Left colon (tissue), 2 donors: Measurements from ENCODE around the gene ZNF467. TPM values are rescaled to one million over a fixed set of nuclear protein-coding genes. Genes with fewer than 3 reads are reported as not detected.
A peak's percentile ranks its signal among the peaks of the same experiment; 100 is the strongest.

Experiments used
- ATAC-seq: fragments of 200-7000 bp; cut with Tn5 transposase; one replicate; pipeline ENCODE4 v1.9.1; 2020; ENCODE audit warnings: mild to moderate bottlenecking, moderate library complexity
- DNase-seq, 2 donors: peaks; one replicate each; pipeline ENCODE4 v3.0.0-alpha.2; 2020
- intact Hi-C, 2 donors: fragments of 100-400 bp; cut with DNase I in 1 of 2; cut with micrococcal nuclease in 1 of 2; formaldehyde crosslinking; loops; one replicate each; pipeline versions ENCODE4 v1.11.2 to v1.14.0; 2022; cut with DNase I, micrococcal nuclease
- long read RNA-seq: library from polyadenylated mRNA; unstranded; transcript quantifications from one replicate; pipeline ENCODE4 v2.0.0, GENCODE V29; 2021
- total RNA-seq, 2 donors: library from RNA; stranded (reverse); fragmentation: NEBNext Ultra II Directional; extraction: Animal tissue kit (Norgen Biotek cat#: 25700); gene quantifications; one replicate each; pipeline ENCODE4 v1.2.1, GENCODE V29; 2021
- donor health status: DM: no; HTN: no; CAD: no.
- donor health status: DM: yes; HTN: yes; CAD: no.

The ZNF467 gene
- 1 to 10 TPM; 1.5 to 6.0 TPM for total RNA-seq
- long read RNA-seq, partial matches to known transcripts = 0 of 6 reads
- long read RNA-seq, other reads (novel, unspliced or antisense) = 6 of 6 reads

- DNase-seq (peak; percentile 67 to 69), ATAC-seq (no peak)
- intact Hi-C loops = no loop called here
These were observed at the start of gene ZNF467 for GRCh38 chr7:149773446-149774236. Gene ZNF467 (minus strand): TSS chr7:149773588. CDS start chr7:149771032, 2,556 bp downstream.

- DNase-seq = no peak
- intact Hi-C loops = no loop called here
- no peak for ATAC-seq
These were observed 49.1 kb upstream of the ZNF467 start for GRCh38 chr7:149822353-149822943.

- peak; percentile 49 to 62 for DNase-seq
- peak; percentile 94 for ATAC-seq
- intact Hi-C loops = no loop called here
These were observed 48.1 kb upstream of the ZNF467 start for GRCh38 chr7:149821191-149822148.

- no peak for ATAC-seq
- no peak for DNase-seq
- intact Hi-C loops = no loop called here
These were observed 47.3 kb upstream of the ZNF467 start for GRCh38 chr7:149820622-149821190.

GRCh38 chr7:149819961-149820340, 46.6 kb upstream of the ZNF467 start:
- ATAC-seq (no peak), DNase-seq (no peak)
- intact Hi-C loops = no loop called here

GRCh38 chr7:149819141-149819960, 46.0 kb upstream of the ZNF467 start:
- DNase-seq (no peak), ATAC-seq (no peak)
- intact Hi-C loops = no loop called here

- intact Hi-C loops = no loop called here
- ATAC-seq = no peak
These were observed 45.1 kb upstream of the ZNF467 start for GRCh38 chr7:149818536-149818840.

GRCh38 chr7:149817836-149818535, 44.6 kb upstream of the ZNF467 start:
- intact Hi-C loops = no loop called here
- ATAC-seq (no peak), DNase-seq (no peak)

More at GRCh38 chr7:149818536-149818840, 45.1 kb upstream of the ZNF467 start:
- no peak for DNase-seq

GRCh38 chr7:149817301-149817771, 43.9 kb upstream of the ZNF467 start:
- no peak for DNase-seq
- intact Hi-C loops = no loop called here
- no peak for ATAC-seq

GRCh38 chr7:149816794-149817193, 43.4 kb upstream of the ZNF467 start:
- ATAC-seq (no peak), DNase-seq (no peak)
- intact Hi-C loops = no loop called here

GRCh38 chr7:149816267-149816751, 42.9 kb upstream of the ZNF467 start:
- intact Hi-C loops = no loop called here
- no peak for DNase-seq
- no peak for ATAC-seq

GRCh38 chr7:149815661-149816266, 42.4 kb upstream of the ZNF467 start:
- intact Hi-C loops = no loop called here
- DNase-seq = no peak
- no peak for ATAC-seq

- no peak for ATAC-seq
- intact Hi-C loops = no loop called here
- no peak for DNase-seq
These were observed 41.7 kb upstream of the ZNF467 start for GRCh38 chr7:149815121-149815520.

GRCh38 chr7:149814494-149814893, 41.1 kb upstream of the ZNF467 start:
- ATAC-seq = no peak
- intact Hi-C loops = no loop called here
- DNase-seq = no peak

- DNase-seq (no peak), ATAC-seq (no peak)
- intact Hi-C loops = no loop called here
These were observed 40.1 kb upstream of the ZNF467 start for GRCh38 chr7:149813254-149814035.

- no peak for DNase-seq
- no peak for ATAC-seq
- intact Hi-C loops = no loop called here
These were observed 38.6 kb upstream of the ZNF467 start for GRCh38 chr7:149811831-149812490.
